HepG2 (cell line): Measurements from ENCODE around the gene RGS14. TPM values are rescaled to one million over a fixed set of nuclear protein-coding genes. Genes with fewer than 3 reads are reported as not detected.

Experiments used
- ATF4 ChIP-seq, 2 experiments: fragments of 450-650 bp in 1 of 2; sonication (generic) in 1 of 2; formaldehyde crosslinking; IDR thresholded peaks; 2 replicates each; pipeline versions ENCODE4 v1.5.0 to v1.8.0; 2020 to 2022; ENCODE audit warnings: mild to moderate bottlenecking in 1 of 2, missing genetic modification reagents in 1 of 2
- CENPT ChIP-seq: sonication (generic); formaldehyde crosslinking; IDR thresholded peaks from 2 replicates; pipeline ENCODE4 v1.8.0; 2022; ENCODE audit warnings: low read depth, mild to moderate bottlenecking, moderate library complexity, missing genetic modification reagents
- CREB1 ChIP-seq, 2 experiments: fragments of 450-650 bp in 1 of 2; IDR thresholded peaks; 2 replicates each; pipeline ENCODE4 v1.6.1; 2016 to 2017; ENCODE audit warnings: control low read depth in 1 of 2, mild to moderate bottlenecking in 1 of 2, missing compliant biosample characterization in 1 of 2, missing genetic modification characterization in 1 of 2
- ETS1 ChIP-seq: sonication (generic); formaldehyde crosslinking; IDR thresholded peaks from 2 replicates; pipeline ENCODE4 v1.4.0; 2020; ENCODE audit warnings: missing genetic modification reagents
- MEF2D ChIP-seq: sonication (generic); formaldehyde crosslinking; IDR thresholded peaks from 2 replicates; pipeline ENCODE4 v1.5.1; 2020; ENCODE audit warnings: mild to moderate bottlenecking, missing genetic modification reagents
- MXI1 ChIP-seq: IDR thresholded peaks from 3 replicates; pipeline ENCODE4 v1.6.1; 2012; ENCODE audit warnings: low read depth, low read length, inconsistent platforms, borderline replicate concordance
- NR2C2 ChIP-seq: sonication (generic); formaldehyde crosslinking; IDR thresholded peaks from 2 replicates; pipeline ENCODE4 v1.4.0; 2020; ENCODE audit warnings: missing genetic modification reagents, mild to moderate bottlenecking, moderate library complexity, borderline replicate concordance
- RCOR2 ChIP-seq: IDR thresholded peaks from 2 replicates; pipeline ENCODE4 v1.6.1; 2016; ENCODE audit warnings: missing biosample characterization, missing genetic modification reagents
- SP140L ChIP-seq: sonication (generic); formaldehyde crosslinking; IDR thresholded peaks from 2 replicates; pipeline ENCODE4 v1.4.0; 2020; ENCODE audit warnings: missing genetic modification reagents, borderline replicate concordance
- SPEN ChIP-seq: sonication (generic); formaldehyde crosslinking; IDR thresholded peaks from 2 replicates; pipeline ENCODE4 v1.5.1; 2020; ENCODE audit warnings: low read depth, mild to moderate bottlenecking, missing genetic modification reagents
- YEATS2 ChIP-seq: sonication (generic); formaldehyde crosslinking; IDR thresholded peaks from 2 replicates; pipeline ENCODE4 v1.4.0; 2020; ENCODE audit warnings: missing genetic modification reagents, borderline replicate concordance
- ZNF124 ChIP-seq: sonication (generic); formaldehyde crosslinking; IDR thresholded peaks from 2 replicates; pipeline ENCODE4 v1.4.0; 2020; ENCODE audit warnings: missing genetic modification reagents
- ZNF354B ChIP-seq: sonication (generic); formaldehyde crosslinking; IDR thresholded peaks from 2 replicates; pipeline ENCODE4 v1.8.0; 2022; ENCODE audit warnings: mild to moderate bottlenecking, missing genetic modification reagents
- ZNF775 ChIP-seq: sonication (generic); formaldehyde crosslinking; IDR thresholded peaks from 2 replicates; pipeline ENCODE4 v1.4.0; 2020; ENCODE audit warnings: missing genetic modification reagents, mild to moderate bottlenecking, moderate library complexity, borderline replicate concordance
- ZSCAN29 ChIP-seq: sonication (generic); formaldehyde crosslinking; conservative IDR thresholded peaks from 2 replicates; pipeline ENCODE4 v1.4.0; 2020; ENCODE audit warnings: mild to moderate bottlenecking, missing genetic modification reagents
- polyA plus RNA-seq, 8 experiments: library from polyadenylated mRNA; depleted of rRNA in 3 of 8; stranded (reverse) in 7 of 8; unstranded in 1 of 8; fragments of >200 nt; fragmentation: Illumina TruSeq in 4 of 8; extraction: Trizol in 4 of 8; gene quantifications; 2 replicates each; pipeline versions ENCODE4 v1.2.1 to v1.2.3, GENCODE V29; 2011 to 2016; ENCODE audit warnings: low read depth in 4 of 8, missing spikeins in 1 of 8, mixed read lengths in 1 of 8; ENCODE audit not compliant: insufficient read depth in 1 of 8
- total RNA-seq, 5 experiments: library from RNA; depleted of rRNA; stranded (reverse); fragments of >200 nt; fragmentation: Illumina TruSeq; extraction: Trizol; gene quantifications; 2 replicates each; pipeline ENCODE4 v1.2.3, GENCODE V29; 2016; ENCODE audit warnings: low read depth in 1 of 5
- TF ChIP-seq, protein P1 (sequence below): sonication (generic); formaldehyde crosslinking; IDR thresholded peaks from 2 replicates; pipeline ENCODE4 v1.4.0; 2020; ENCODE audit warnings: missing genetic modification reagents
- TF ChIP-seq, protein P2 (sequence below): sonication (generic); formaldehyde crosslinking; IDR thresholded peaks from 2 replicates; pipeline ENCODE4; 2020; ENCODE audit warnings: missing genetic modification reagents, mild to moderate bottlenecking, borderline replicate concordance
- TF ChIP-seq, protein P3 (sequence below): sonication (generic); formaldehyde crosslinking; IDR thresholded peaks from 2 replicates; pipeline ENCODE4 v1.5.1; 2020; ENCODE audit warnings: mild to moderate bottlenecking, missing genetic modification reagents, moderate library complexity

Gene RGS14
- total and polyA plus RNA-seq, 2 of the 13 experiments (the other 11 are each of a cell fraction or from before 2014, with no cell fraction given): 11.1 to 17.2 TPM

DNA sequence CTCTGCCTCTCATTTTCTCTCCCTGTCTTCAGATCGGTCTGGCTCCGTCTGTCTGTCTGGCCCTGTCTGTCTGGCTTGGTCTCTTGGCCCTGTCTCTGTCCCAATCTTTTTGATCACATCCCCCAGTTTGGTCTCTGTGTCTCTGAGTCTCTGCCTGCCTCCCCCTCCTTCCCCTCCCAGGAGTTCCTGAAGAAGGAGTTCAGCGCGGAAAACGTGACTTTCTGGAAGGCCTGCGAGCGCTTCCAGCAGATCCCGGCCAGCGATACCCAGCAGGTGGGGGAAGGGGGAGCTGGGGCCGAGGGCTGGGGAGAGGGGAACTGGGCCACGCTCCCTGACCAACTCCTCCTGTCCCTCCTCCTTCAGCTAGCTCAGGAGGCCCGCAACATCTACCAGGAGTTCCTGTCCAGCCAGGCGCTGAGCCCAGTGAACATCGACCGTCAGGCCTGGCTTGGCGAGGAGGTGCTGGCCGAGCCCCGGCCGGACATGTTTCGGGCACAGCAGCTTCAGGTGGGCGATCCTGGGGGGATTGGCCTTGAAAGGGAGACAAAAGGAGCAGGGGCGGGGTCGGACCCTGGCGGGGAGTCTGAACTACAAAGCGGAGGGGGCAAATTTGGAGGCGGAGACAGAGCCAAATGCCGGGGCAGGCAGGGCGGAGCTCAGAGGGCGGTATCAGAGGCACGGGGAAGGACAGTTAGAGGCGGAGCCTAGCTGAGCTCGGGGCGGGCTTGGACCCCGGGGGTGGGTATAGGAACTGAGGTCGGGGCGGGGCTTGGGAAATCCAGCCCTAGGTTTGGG is 9.0 kb downstream of the RGS14 start (continued):
- TF ChIP-seq ZSCAN29 (CRISPR knock-in tag): 0 out of 2 replicates have a peak, but pooled peaks have one; percentile 19
- no peak for TF ChIP-seq RCOR2 (CRISPR knock-in tag)
- no peak for TF ChIP-seq MEF2D (CRISPR knock-in tag)
- TF ChIP-seq, protein P1, sequence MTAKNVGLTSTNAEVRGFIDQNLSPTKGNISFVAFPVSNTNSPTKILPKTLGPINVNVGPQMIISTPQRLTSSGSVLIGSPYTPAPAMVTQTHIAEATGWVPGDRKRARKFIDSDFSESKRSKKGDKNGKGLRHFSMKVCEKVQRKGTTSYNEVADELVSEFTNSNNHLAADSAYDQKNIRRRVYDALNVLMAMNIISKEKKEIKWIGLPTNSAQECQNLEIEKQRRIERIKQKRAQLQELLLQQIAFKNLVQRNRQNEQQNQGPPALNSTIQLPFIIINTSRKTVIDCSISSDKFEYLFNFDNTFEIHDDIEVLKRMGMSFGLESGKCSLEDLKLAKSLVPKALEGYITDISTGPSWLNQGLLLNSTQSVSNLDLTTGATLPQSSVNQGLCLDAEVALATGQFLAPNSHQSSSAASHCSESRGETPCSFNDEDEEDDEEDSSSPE (CRISPR knock-in tag): no peak
- no peak for TF ChIP-seq ATF4 (CRISPR knock-in tag; IDR thresholded peaks at IDR 0.05)
- TF ChIP-seq, protein P2, sequence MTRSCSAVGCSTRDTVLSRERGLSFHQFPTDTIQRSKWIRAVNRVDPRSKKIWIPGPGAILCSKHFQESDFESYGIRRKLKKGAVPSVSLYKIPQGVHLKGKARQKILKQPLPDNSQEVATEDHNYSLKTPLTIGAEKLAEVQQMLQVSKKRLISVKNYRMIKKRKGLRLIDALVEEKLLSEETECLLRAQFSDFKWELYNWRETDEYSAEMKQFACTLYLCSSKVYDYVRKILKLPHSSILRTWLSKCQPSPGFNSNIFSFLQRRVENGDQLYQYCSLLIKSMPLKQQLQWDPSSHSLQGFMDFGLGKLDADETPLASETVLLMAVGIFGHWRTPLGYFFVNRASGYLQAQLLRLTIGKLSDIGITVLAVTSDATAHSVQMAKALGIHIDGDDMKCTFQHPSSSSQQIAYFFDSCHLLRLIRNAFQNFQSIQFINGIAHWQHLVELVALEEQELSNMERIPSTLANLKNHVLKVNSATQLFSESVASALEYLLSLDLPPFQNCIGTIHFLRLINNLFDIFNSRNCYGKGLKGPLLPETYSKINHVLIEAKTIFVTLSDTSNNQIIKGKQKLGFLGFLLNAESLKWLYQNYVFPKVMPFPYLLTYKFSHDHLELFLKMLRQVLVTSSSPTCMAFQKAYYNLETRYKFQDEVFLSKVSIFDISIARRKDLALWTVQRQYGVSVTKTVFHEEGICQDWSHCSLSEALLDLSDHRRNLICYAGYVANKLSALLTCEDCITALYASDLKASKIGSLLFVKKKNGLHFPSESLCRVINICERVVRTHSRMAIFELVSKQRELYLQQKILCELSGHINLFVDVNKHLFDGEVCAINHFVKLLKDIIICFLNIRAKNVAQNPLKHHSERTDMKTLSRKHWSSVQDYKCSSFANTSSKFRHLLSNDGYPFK (CRISPR knock-in tag): no peak
- TF ChIP-seq YEATS2 (CRISPR knock-in tag): peak; percentile 63; the same call in 1 of the 2 replicates
- peak; percentile 50; the same call in 1 of the 2 replicates for TF ChIP-seq SPEN (CRISPR knock-in tag)
- TF ChIP-seq ZNF124 (CRISPR knock-in tag): no peak
- no peak for TF ChIP-seq MXI1
- no peak for TF ChIP-seq CREB1 (IDR thresholded peaks at IDR 0.05)
- TF ChIP-seq CREB1 (CRISPR knock-in tag; IDR thresholded peaks at IDR 0.05): no peak
- TF ChIP-seq SP140L: no peak
- no peak for TF ChIP-seq CENPT (CRISPR knock-in tag)
- TF ChIP-seq NR2C2 (CRISPR knock-in tag): 0 out of 2 replicates have a peak, but pooled peaks have one; percentile 33
- no peak for TF ChIP-seq ZNF354B (CRISPR knock-in tag)
- no peak for TF ChIP-seq ETS1 (CRISPR knock-in tag)
- TF ChIP-seq, protein P3, sequence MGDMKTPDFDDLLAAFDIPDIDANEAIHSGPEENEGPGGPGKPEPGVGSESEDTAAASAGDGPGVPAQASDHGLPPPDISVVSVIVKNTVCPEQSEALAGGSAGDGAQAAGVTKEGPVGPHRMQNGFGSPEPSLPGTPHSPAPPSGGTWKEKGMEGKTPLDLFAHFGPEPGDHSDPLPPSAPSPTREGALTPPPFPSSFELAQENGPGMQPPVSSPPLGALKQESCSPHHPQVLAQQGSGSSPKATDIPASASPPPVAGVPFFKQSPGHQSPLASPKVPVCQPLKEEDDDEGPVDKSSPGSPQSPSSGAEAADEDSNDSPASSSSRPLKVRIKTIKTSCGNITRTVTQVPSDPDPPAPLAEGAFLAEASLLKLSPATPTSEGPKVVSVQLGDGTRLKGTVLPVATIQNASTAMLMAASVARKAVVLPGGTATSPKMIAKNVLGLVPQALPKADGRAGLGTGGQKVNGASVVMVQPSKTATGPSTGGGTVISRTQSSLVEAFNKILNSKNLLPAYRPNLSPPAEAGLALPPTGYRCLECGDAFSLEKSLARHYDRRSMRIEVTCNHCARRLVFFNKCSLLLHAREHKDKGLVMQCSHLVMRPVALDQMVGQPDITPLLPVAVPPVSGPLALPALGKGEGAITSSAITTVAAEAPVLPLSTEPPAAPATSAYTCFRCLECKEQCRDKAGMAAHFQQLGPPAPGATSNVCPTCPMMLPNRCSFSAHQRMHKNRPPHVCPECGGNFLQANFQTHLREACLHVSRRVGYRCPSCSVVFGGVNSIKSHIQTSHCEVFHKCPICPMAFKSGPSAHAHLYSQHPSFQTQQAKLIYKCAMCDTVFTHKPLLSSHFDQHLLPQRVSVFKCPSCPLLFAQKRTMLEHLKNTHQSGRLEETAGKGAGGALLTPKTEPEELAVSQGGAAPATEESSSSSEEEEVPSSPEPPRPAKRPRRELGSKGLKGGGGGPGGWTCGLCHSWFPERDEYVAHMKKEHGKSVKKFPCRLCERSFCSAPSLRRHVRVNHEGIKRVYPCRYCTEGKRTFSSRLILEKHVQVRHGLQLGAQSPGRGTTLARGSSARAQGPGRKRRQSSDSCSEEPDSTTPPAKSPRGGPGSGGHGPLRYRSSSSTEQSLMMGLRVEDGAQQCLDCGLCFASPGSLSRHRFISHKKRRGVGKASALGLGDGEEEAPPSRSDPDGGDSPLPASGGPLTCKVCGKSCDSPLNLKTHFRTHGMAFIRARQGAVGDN (CRISPR knock-in tag): peak; percentile 84
- TF ChIP-seq ZNF775 (CRISPR knock-in tag): no peak
